DMS79 treated with DMSO at 0.1 percent for 48 hours (cell line): ENCODE results near the gene ALMS1.
"Not testable (repeated sequence)": the region's sequence is repeated elsewhere in the genome, so short reads cannot be mapped to it uniquely, and the experiment has no call there.

ENCODE experiments used
- DNase-seq: peaks from one replicate; lab custom pipeline; 2025; lab: John Stamatoyannopoulos, UW

Gene ALMS1

GRCh38 chr2:73624625-73625024, 239.0 kb downstream of the ALMS1 start:
- DNase-seq: not testable (repeated sequence)

GRCh38 chr2:73626237-73626636, 240.6 kb downstream of the ALMS1 start:
- DNase-seq: not testable (repeated sequence)

GRCh38 chr2:73628493-73628892, 242.9 kb downstream of the ALMS1 start:
- DNase-seq: not testable (repeated sequence)

GRCh38 chr2:73630662-73631266, 245.1 kb downstream of the ALMS1 start:
- not testable (repeated sequence) for DNase-seq

- DNase-seq: not testable (repeated sequence)
These were observed 251.3 kb downstream of the ALMS1 start for GRCh38 chr2:73636977-73637376.

GRCh38 chr2:73638429-73638828, 252.8 kb downstream of the ALMS1 start:
- no peak for DNase-seq

GRCh38 chr2:73640511-73640911, 254.9 kb downstream of the ALMS1 start:
- DNase-seq: no peak

GRCh38 chr2:73640946-73641766, 255.5 kb downstream of the ALMS1 start:
- DNase-seq: no peak

- DNase-seq: no peak
These were observed 256.1 kb downstream of the ALMS1 start for GRCh38 chr2:73641767-73642062.

GRCh38 chr2:73642338-73643018, 256.8 kb downstream of the ALMS1 start, which contains the start of gene NAT8:
NAT8 (minus strand) TSS chr2:73642422; CDS start chr2:73641628, 794 bp downstream.
- no peak for DNase-seq

GRCh38 chr2:73647690-73648089, 262.1 kb downstream of the ALMS1 start:
- not testable (repeated sequence) for DNase-seq

- no peak for DNase-seq
These were observed 266.1 kb downstream of the ALMS1 start for GRCh38 chr2:73651591-73652230.

GRCh38 chr2:73652348-73652747, 266.7 kb downstream of the ALMS1 start:
- DNase-seq: no peak

- DNase-seq: no peak
These were observed 268.5 kb downstream of the ALMS1 start for GRCh38 chr2:73654175-73654574.
